Measurements from ENCODE around the gene EGFR. TPM values are rescaled to one million over a fixed set of nuclear protein-coding genes. Genes with fewer than 3 reads are reported as not detected.

EGFR gene
- total and polyA plus RNA-seq, 7 donors: 3.6 to 39.7 (median 14.1) TPM

DNA sequence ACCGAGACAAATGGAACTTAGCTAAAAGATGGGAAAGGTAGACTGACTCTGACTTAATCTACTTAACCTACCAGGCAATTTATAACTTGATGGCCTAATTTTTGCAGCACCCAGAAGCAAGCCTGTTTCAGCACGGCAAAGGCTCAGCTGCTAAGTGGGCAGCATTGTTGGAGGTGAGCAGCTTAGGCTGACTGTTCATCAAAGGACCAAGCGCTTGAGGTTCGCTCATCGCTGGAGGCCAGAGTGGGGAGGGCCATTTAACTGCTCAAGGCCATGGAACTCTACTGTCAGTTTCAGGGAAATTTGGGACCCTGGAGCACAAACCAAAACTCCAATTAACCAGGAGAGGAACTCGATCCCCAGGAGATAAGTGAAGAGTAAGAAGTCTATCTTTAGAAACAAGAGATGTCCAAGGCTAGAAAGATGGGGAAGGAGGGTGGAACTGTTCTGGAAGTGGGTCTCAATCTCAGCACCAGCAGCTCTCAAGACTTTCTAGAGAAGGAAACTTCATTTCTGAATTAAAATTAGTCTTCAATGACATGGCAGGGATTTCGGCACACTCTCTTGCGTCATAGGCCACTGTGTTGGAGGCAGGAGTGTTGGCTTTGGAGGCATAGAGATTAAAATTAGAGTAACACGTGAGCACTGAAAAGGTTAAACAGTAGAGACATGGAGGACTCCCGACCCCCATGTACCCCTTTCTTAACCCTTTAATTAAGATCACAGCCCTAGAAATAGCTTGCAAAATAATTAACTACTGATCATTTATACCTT lies 43.1 kb downstream of the EGFR start:
- 65 to 78% (median 66%) methylated on average over 10 of the region's 10 CpGs for WGBS, 3 donors
- intact Hi-C loops (cut with DNase I): loop anchor here in 1 of 2 donors (10.0 kb wide), 1 partner anchor 193 kb away; no protein-coding TSS in a partner anchor
- Histone ChIP-seq H3K4me3 (no peak overlapping the region), H3K27me3 (ENCODE audit: insufficient read depth in 3 of 3, low read length in 2 of 3) (no peaks in the 10 kb centered on the region), H3K4me1 (peaks cover 61% of the 10 kb centered on the region), H3K27ac (peak overlapping the region; percentile 34), H3K9me3 (no peaks in the 10 kb centered on the region), H3K36me3 (ENCODE audit: insufficient read depth in 1 of 2, low read depth in 1 of 2) (no peaks in the 10 kb centered on the region)
- DNase-seq: no peak
- TF ChIP-seq, protein P1, sequence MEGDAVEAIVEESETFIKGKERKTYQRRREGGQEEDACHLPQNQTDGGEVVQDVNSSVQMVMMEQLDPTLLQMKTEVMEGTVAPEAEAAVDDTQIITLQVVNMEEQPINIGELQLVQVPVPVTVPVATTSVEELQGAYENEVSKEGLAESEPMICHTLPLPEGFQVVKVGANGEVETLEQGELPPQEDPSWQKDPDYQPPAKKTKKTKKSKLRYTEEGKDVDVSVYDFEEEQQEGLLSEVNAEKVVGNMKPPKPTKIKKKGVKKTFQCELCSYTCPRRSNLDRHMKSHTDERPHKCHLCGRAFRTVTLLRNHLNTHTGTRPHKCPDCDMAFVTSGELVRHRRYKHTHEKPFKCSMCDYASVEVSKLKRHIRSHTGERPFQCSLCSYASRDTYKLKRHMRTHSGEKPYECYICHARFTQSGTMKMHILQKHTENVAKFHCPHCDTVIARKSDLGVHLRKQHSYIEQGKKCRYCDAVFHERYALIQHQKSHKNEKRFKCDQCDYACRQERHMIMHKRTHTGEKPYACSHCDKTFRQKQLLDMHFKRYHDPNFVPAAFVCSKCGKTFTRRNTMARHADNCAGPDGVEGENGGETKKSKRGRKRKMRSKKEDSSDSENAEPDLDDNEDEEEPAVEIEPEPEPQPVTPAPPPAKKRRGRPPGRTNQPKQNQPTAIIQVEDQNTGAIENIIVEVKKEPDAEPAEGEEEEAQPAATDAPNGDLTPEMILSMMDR (IDR thresholded peaks at IDR 0.05): no peak
- no peak for ATAC-seq

DNA sequence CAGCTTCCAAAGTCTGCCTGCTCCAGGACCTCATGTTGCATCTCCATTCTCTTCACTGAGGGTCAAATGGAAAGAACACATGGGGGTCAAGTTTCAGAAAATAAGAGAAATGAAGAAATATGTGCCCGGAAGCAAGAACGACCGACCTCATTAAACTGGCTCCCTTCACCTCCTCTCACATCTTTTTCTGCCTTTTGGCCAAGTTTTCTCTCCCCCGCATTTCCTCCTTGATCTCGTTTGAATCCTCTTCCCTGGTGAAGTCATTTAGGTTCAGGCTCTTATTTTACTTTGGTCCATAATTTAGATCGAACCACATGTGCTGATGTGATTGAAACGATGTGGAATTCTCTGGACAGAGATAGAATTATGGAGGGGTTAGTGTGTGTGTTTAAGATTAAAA lies 44.2 kb downstream of the EGFR start:
- DNase-seq (no peak), ATAC-seq (no peak)
- no peaks in the 10 kb centered on the region for H3K27me3 ChIP-seq (ENCODE audit: insufficient read depth in 3 of 3, low read length in 2 of 3)
- H3K9me3 ChIP-seq: no peaks in the 10 kb centered on the region
- 49 to 75% (median 55%) methylated on average over 7 of the region's 7 CpGs for WGBS, 3 donors
- intact Hi-C loops (cut with DNase I): loop anchor here in 1 of 2 donors (10.0 kb wide), 1 partner anchor 192 kb away; no protein-coding TSS in a partner anchor
- peaks cover 59% of the 10 kb centered on the region for H3K4me1 ChIP-seq
- no peaks in the 10 kb centered on the region for H3K36me3 ChIP-seq (ENCODE audit: insufficient read depth in 1 of 2, low read depth in 1 of 2)
- TF ChIP-seq, protein P1 (IDR thresholded peaks at IDR 0.05): no peak
- peak overlapping the region; percentile 6 for H3K27ac ChIP-seq
- no peak overlapping the region for H3K4me3 ChIP-seq

DNA sequence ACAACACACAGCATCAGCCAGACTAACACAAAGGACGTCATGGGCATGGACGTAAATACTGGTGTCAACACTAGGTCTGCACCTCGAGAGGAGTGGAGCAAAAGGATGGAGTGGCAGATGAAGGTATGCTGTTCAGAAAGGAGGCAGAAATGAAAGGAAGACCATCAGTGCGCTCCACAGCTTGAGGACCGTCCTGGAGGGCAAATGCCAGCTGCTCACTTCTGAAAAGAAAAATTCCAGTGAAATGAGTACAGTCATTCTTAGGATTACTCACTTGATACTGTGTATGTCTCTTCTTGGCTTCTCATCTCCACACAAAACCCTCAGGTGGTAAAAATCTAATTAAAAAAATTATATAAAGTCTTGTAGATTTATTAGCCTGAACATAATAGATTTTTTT lies 44.8 kb downstream of the EGFR start:
- Histone ChIP-seq H3K9me3 (no peaks in the 10 kb centered on the region), H3K4me1 (peaks cover 59% of the 10 kb centered on the region), H3K36me3 (ENCODE audit: insufficient read depth in 1 of 2, low read depth in 1 of 2) (no peaks in the 10 kb centered on the region), H3K27me3 (ENCODE audit: insufficient read depth in 3 of 3, low read length in 2 of 3) (no peaks in the 10 kb centered on the region), H3K27ac (peak overlapping the region; percentile 6), H3K4me3 (no peak overlapping the region)
- no peak for DNase-seq
- 62 to 76% (median 73%) methylated on average over 5 of the region's 5 CpGs for WGBS, 3 donors
- no peak for ATAC-seq
- TF ChIP-seq, protein P1 (IDR thresholded peaks at IDR 0.05): no peak
- intact Hi-C loops (cut with DNase I): loop anchor here in 1 of 2 donors (10.0 kb wide), 1 partner anchor 191 kb away; no protein-coding TSS in a partner anchor

DNA sequence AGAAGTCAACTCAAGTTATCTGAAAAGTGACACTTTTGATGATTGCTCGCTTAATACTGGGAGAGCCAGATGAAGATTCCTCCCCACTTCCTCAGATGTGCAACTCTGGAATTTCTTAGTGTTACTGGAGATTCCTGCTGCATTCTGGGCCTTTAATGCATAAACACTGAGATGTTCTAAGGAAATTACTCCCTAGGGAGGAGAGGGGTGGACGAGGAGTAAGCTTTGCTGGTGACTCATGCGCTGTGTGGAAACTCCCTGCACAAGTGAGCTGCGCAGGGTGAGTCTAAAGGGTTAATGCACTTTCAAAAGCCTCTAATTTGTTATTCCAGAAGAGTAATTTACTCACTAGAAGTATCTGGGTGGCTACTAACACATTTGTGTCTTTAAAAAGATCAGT lies 46.3 kb downstream of the EGFR start:
- no peaks in the 10 kb centered on the region for H3K9me3 ChIP-seq
- H3K27me3 ChIP-seq (ENCODE audit: insufficient read depth in 3 of 3, low read length in 2 of 3): no peaks in the 10 kb centered on the region
- peak overlapping the region; percentile 81 for H3K27ac ChIP-seq
- TF ChIP-seq, protein P1 (IDR thresholded peaks at IDR 0.05): no peak
- H3K4me3 ChIP-seq: peak overlapping the region; percentile 49
- DNase-seq (peak; percentile 59 to 80), ATAC-seq (peak; percentile 55 to 77 (median 70))
- no peaks in the 10 kb centered on the region for H3K36me3 ChIP-seq (ENCODE audit: insufficient read depth in 1 of 2, low read depth in 1 of 2)
- intact Hi-C loops (cut with DNase I): loop anchor here (5.0 to 10.0 kb wide), 2 partner anchors 67 to 190 kb away; no protein-coding TSS in a partner anchor
- WGBS, 3 donors: 44 to 60% (median 49%) methylated on average over 4 of the region's 4 CpGs
- H3K4me1 ChIP-seq: peaks cover 58% of the 10 kb centered on the region
